Measurements from ENCODE around the gene TMEM47.

The TMEM47 gene

GRCh38 chrX:34584781-34585180, 72.3 kb downstream of the TMEM47 start:
- DNase-seq = no peak

GRCh38 chrX:34580069-34580468, 77.0 kb downstream of the TMEM47 start:
- no peak for DNase-seq

GRCh38 chrX:34578237-34578636, 78.8 kb downstream of the TMEM47 start:
- DNase-seq = no peak
